Activated naive CD4-positive, alpha-beta T cell treated with anti-CD3 and anti-CD28 coated beads, Interleukin-2, amount 50 U/mL, for 72 hours (primary cell): Measurements from ENCODE around the gene TRDMT1. TPM values are rescaled to one million over a fixed set of nuclear protein-coding genes. Genes with fewer than 3 reads are reported as not detected.

Source experiments
- ATAC-seq, 2 donors: fragments of 150-1000 bp; cut with Tn5 transposase; 2 replicates each; pipeline ENCODE4 v1.10.0; 2021; ENCODE audit warnings: mild to moderate bottlenecking in 2 of 2, moderate library complexity in 2 of 2
- DNase-seq, 2 donors: peaks; one replicate each; pipeline ENCODE4 v3.0.0; 2021 to 2022; ENCODE audit warnings: low spot score in 2 of 2
- H3K27ac Mint-ChIP-seq, 2 donors: one replicate each; pipeline ENCODE4 v1.8.0; 2022; ENCODE audit warnings: mild to moderate bottlenecking in 2 of 2, mixed read lengths in 2 of 2
- H3K36me3 Mint-ChIP-seq, 2 donors: one replicate each; pipeline ENCODE4 v1.8.0; 2022; ENCODE audit warnings: mixed read lengths in 2 of 2
- H3K9me3 Mint-ChIP-seq, 2 donors: one replicate each; pipeline ENCODE4 v1.8.0; 2022; ENCODE audit warnings: mixed read lengths in 2 of 2
- total RNA-seq, 2 donors: library from RNA; stranded (reverse); gene quantifications; one replicate each; pipeline ENCODE4 v1.2.3, GENCODE V29; 2022

TRDMT1 gene
- total RNA-seq, 2 donors from 2014 or later, result 7.1 to 9.4 TPM

DNA sequence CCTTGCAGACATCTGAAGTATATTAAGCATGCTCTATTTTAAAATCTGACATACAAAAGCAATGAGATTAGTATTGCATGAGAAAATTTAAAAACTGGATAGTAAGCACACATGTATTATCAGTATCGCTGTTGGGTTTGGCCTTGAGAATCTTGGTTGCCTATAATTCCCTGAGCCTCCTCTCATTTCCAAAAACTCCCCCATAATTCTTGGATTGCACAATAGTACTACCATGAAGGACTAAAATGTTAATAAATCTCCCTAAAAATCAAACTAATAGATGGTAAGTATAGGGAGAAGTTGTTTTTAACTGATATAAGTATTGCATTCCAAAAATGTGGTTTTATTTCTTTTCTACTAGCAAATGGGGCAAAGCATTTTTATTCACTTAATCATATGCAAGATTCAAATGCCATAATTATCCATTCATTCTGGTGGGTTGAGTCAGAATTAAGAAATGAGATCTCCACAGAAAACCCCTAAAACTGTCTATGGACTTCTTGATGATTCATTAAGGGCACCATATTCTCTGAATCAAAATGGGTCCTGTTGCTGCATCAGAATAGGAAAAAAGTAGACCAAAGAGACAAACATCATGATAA, 16.3 kb upstream of the TRDMT1 start:
- ATAC-seq (peak; percentile 34 to 43), DNase-seq (no peak)
- H3K9me3 Mint-ChIP-seq, result no peaks in the 10 kb centered on the region
- H3K36me3 Mint-ChIP-seq, result peaks cover 0 to 6% of the 10 kb centered on the region in 2 donors
- H3K27ac Mint-ChIP-seq, result peak overlapping the region; percentile 95 to 99

DNA sequence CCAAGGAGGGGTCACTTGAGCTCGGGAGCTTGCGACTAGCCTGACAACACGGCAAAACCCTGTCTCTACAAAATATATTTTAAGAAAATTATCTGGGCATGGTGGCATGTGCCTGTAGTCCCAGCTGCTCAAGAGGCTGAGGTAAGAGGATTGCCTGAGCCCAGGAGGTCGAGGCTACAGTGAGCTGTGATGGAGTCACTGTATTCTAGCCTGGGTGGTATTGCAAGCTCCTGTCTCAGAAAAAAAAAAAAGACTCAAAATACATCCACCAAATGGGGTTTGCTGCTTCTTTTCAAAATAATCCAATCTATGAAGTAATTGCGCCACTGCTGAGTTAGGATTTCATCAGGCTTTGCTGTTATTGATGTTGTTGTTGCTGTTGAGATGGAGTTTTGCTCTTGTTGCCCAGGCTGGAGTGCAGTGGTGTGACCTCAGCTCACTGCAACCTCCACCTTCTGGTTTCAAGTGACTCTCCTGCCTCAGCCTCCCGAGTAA, 15.5 kb upstream of the TRDMT1 start:
- no peaks in the 10 kb centered on the region for H3K9me3 Mint-ChIP-seq
- peak overlapping the region; percentile 99 for H3K27ac Mint-ChIP-seq
- peaks cover 0 to 6% of the 10 kb centered on the region in 2 donors for H3K36me3 Mint-ChIP-seq
- DNase-seq (no peak), ATAC-seq (no peak)

DNA sequence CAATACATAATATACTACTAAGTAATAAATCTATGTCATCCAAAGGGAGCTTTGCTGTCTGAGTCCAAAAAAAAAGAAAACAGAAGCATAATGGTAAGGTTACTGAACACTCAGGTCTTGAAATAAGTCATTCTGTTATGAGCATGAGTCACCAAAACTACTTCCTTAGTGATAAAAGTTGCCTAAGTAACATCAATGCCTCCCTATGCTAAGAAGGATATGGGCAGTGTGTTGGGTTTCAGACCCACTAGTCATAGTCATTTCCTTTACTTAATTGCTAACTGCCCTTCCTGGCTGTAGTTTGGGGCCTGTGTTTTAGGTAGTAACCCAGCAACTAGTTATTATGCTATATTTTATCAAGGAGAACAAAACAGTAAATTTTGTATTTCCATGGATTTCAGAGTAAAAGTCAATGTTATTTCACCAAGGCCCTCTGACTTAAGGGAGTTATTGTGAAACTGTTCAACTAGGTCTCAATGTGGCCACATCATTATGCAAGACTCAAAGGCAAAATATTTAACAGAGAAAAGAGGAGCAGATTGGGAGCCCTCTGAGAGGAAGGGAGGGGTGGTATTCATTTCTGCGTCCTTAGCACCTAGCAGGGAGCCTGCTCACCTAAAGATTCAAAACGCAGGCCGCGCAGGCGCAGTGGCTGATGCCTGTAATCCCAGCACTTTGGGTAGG, 14.9 kb upstream of the TRDMT1 start:
- peak overlapping the region; percentile 99 for H3K27ac Mint-ChIP-seq

DNA sequence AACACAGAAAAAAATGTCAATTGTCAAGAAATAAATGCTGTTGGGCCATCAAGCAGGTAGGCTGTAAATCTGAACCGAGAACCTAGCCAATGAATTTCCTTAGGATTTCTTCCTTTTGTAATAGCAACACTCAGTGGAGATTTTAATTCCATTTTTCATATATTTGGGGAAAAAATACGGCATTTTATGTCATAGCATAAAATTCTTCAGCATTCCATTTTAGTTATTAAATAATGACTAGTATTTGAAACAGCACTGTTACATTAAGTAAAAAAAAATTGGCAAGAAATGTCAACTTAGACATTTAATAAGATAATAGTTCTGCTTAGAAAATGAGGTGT, 14.3 kb upstream of the TRDMT1 start:
- ATAC-seq, result no peak
- Mint-ChIP-seq H3K9me3 (no peaks in the 10 kb centered on the region), H3K36me3 (peaks cover 0 to 6% of the 10 kb centered on the region in 2 donors), H3K27ac (peak overlapping the region; percentile 99)
- DNase-seq, result no peak

More for the DNA sequence above, 14.9 kb upstream of the TRDMT1 start:
- DNase-seq, result no peak
- Mint-ChIP-seq H3K9me3 (no peaks in the 10 kb centered on the region), H3K36me3 (peaks cover 0 to 6% of the 10 kb centered on the region in 2 donors)
- peak; percentile 96 to 97 for ATAC-seq

DNA sequence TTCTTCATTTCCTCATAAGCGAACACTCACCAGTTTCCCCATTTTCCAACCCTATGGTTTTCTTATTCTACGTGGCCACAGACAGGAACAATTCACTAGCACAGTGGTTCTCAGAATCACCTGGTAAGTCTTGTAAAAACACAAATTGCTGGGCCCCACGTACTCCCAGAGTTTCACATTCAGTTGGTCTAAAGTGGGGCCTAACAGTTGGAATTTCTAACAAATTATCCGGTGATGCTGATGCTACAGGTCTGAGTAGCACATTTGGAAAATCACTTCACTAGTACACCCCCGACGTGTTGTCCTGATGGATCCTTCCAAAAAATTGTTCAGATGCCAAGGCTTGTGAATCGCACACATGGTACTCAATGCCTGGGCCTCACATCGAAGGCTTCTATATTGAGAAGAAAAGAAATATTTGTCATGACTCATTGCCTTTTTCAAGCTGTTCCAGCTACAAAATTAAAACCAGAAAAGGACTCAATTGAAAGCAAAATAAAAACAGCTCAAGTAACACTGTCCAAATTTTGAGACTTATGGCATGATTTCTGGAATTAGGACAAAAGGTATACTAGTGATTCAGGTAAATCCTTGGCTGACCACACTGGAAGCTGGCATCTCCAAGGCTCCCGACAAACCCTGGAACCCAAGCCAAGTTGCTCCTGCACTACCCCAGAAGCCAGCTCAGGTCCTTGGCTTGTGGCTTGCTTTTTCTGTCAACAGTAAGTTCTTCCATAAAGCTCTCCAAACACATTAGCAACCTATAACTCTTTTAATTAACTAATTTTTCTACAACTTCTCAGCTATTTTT, 13.7 kb upstream of the TRDMT1 start:
- Mint-ChIP-seq H3K27ac (peak overlapping the region; percentile 99), H3K36me3 (peaks cover 0 to 6% of the 10 kb centered on the region in 2 donors), H3K9me3 (no peaks in the 10 kb centered on the region)
- DNase-seq (no peak), ATAC-seq (no peak)

DNA sequence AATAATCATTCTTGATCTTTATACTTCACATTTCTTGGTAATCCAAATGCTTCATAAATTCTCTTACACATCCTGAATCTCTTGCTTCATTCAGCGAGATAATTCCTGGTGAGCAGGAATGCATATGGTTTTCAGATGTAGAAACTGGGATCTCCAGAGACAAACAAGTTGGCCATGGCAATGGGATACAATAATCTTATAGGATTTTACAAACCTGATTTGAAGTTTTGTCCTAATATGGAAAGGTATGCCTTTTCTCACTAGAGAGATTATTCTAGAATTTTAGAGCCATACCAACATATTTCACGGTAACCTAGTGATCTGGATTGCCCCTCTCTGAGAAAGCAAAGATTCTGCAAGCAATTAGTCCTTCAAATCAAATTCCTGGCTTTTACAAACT, 13.1 kb upstream of the TRDMT1 start:
- Mint-ChIP-seq H3K36me3 (peaks cover 0 to 6% of the 10 kb centered on the region in 2 donors), H3K27ac (peak overlapping the region in 1 of 2 donors; percentile 99), H3K9me3 (no peaks in the 10 kb centered on the region)
- no peak for ATAC-seq
- no peak for DNase-seq

DNA sequence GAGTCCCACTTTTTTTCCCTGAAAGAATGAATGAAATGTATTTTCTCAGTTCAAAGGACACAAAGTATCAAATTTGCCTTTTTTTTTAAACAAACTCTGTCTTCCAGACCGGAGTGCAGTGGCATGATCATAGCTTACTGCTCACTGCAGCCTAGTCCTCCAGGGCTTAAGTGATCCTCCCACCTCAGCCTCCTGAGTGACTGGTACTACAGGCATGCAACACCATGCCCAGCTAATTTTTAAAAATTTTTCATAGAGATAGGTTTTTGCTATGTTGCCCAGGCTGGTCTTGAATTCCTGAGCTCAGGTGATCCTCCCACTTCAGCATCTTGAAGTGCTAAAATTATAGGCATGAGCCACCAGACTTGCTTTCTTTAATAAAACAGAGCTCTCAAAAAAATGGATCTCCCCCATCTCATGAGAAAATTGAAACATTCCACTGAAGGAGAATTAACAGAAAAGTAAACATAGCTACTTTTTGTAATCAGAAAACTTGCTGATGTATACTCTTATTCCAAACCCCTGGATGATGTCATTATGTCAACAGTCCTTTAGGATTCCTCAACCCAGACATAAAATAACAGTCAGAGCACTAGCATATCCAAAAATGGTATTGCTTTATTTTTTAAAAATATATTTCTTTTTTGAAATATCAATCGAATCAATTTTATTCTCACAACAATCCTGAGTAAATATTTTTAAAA, 12.3 kb upstream of the TRDMT1 start:
- DNase-seq, result no peak
- peaks cover 0 to 6% of the 10 kb centered on the region in 2 donors for H3K36me3 Mint-ChIP-seq
- no peak overlapping the region for H3K27ac Mint-ChIP-seq
- ATAC-seq, result no peak
- H3K9me3 Mint-ChIP-seq, result no peaks in the 10 kb centered on the region

DNA sequence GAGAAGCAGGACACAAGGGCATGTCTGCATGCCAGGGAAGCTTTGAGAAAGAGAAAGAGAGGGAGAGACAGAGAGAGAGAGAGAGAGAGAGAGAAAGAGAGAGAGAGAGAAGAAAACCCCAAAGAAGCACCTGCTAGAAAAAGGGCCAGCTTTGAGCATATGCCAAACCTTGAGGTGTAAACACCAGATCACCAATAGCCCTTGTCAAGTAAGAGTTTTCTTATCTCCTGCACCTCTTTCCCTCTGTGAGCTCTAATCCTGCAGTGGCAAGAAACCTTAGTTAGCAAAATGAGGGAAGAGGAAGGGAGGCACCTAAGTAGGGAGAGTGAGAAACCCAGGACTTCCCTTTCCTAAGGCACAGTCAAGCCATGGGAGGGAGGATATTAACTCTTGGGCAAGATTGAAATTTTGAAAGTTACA, 11.3 kb upstream of the TRDMT1 start:
- no peaks in the 10 kb centered on the region for H3K9me3 Mint-ChIP-seq
- no peak overlapping the region for H3K27ac Mint-ChIP-seq
- ATAC-seq (no peak), DNase-seq (no peak)
- H3K36me3 Mint-ChIP-seq, result peaks cover 0 to 4% of the 10 kb centered on the region in 2 donors

DNA sequence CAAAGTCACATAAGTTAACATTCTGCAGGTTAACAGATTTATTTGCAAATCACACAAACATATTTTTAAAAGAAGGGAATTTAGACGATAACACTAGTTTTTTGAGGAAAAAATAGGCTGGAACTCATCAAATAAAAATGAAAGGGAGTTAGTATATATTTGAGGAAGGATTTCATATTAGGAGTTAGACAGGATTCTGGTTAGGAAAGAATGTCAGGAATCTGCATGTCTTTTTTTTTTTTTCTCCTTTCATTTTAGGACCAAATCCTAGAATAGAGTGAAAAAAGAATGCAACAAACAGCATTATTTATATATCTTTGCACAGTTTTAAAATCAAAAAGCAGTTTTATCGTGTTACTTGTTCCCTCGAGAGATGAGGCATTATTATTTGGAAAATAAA, 8.9 kb upstream of the TRDMT1 start:
- ATAC-seq, result no peak
- H3K36me3 Mint-ChIP-seq, result no peaks in the 10 kb centered on the region
- no peaks in the 10 kb centered on the region for H3K9me3 Mint-ChIP-seq
- no peak overlapping the region for H3K27ac Mint-ChIP-seq
- DNase-seq, result no peak

DNA sequence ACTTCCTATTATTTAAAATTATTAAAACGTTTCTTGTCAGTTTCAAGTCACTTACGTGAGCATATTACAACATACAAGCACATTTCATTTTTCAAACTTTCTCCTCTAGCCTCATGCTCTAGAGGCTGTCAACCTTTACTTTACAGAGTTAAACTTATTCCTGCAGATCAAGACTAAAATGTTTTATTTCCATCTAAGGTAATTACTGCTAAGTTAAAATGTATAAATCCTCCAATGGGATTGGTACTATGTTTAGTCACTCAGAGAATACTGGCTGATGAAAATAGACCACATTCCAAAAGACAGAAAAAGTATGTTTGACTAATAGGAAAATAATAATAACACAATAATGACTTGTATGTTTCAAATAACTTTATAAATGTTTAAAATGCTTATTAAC, 8.4 kb upstream of the TRDMT1 start:
- ATAC-seq, result no peak
- Mint-ChIP-seq H3K36me3 (no peaks in the 10 kb centered on the region), H3K9me3 (no peaks in the 10 kb centered on the region), H3K27ac (no peak overlapping the region)
- no peak for DNase-seq

DNA sequence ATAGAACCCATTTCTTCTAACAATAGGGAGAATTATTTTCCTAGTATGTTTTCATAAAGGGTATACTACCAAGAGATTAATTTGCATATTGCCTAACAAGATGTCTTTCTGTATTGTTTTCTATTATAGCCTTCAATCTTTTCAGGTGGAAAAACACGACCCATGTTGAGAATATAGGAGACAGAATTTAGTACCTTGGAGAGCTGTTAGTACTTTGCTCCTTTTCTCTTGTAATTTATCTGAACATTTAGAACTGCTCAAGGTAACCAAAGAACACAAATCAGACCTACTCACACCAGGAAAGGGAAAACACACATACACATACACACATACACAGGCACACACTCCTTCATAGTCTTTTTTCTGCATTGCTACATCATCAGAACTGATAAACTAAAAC, 7.8 kb upstream of the TRDMT1 start:
- no peak overlapping the region for H3K27ac Mint-ChIP-seq
- no peaks in the 10 kb centered on the region for H3K9me3 Mint-ChIP-seq
- DNase-seq (no peak), ATAC-seq (no peak)
- H3K36me3 Mint-ChIP-seq, result no peaks in the 10 kb centered on the region

DNA sequence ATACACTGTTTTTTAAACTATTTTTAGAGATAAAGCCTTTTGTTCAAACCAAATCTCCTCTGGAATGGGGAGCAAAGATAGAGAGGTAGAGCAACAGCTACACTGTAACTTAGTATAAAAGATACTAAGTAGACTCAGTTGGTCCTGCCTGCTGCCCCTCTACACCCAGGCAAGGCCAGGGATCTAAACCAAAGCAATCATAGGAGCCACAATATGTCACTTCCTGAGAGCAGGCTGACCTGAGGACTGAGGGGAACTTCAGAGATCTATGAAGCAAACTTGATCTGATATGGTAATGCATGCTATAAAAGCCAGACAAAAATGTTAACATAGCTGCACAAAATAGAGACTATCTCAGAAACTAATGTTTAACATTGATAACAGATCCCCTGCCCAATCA, 7.0 kb upstream of the TRDMT1 start:
- no peak overlapping the region for H3K27ac Mint-ChIP-seq
- ATAC-seq (no peak), DNase-seq (no peak)
- no peaks in the 10 kb centered on the region for H3K36me3 Mint-ChIP-seq
- H3K9me3 Mint-ChIP-seq, result no peaks in the 10 kb centered on the region

DNA sequence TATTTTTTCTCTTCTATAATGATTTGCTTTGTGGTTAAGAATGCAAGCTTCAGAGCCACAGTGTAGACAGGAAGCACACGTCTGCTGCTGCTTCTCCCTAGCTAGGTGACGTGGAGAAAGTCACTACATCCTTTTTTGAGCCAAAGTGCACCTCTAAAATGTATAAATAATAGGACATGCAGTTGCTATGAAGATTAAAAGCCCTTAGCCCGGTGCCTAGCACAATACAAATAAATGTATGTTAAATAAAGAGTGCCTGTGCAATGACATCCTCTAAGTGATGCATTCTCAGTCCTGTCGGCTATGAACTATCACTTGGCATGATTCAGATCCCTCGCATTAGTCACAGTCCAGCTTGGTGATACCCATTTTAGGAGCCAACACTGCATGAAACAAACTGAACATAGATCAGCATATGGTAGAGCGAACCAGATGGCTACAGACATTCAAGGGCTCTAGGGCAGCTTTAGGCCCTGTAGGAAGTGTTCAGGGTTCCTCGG, 4.8 kb upstream of the TRDMT1 start:
- DNase-seq, result peak in 1 of 2 donors; percentile 46
- ATAC-seq, result peak; percentile 89 to 91
- Mint-ChIP-seq H3K27ac (peak overlapping the region; percentile 85 to 97), H3K36me3 (peaks cover 0 to under 1% of the 10 kb centered on the region in 2 donors), H3K9me3 (no peaks in the 10 kb centered on the region)

DNA sequence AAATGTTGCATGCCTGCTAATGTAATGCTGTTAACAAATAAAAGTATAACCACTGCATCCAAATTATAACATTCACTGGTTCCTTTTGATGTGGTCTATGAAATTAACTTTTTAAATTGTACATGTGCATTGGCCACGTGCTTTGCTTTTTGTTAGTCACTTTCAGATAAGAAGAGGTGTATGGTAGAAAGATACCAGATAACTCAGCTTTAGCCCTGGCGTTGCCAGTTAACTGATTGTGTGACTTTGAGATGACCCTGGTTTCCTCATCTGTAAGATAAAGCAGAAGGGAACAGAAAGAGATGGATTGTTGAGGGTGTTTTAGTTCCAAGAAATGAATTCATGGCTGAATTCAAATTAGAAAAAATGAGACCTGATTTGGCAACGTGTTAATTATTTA, 1.9 kb upstream of the TRDMT1 start:
- Mint-ChIP-seq H3K9me3 (no peaks in the 10 kb centered on the region), H3K36me3 (peaks cover 0 to 4% of the 10 kb centered on the region in 2 donors), H3K27ac (no peak overlapping the region)
- DNase-seq (no peak), ATAC-seq (no peak)

DNA sequence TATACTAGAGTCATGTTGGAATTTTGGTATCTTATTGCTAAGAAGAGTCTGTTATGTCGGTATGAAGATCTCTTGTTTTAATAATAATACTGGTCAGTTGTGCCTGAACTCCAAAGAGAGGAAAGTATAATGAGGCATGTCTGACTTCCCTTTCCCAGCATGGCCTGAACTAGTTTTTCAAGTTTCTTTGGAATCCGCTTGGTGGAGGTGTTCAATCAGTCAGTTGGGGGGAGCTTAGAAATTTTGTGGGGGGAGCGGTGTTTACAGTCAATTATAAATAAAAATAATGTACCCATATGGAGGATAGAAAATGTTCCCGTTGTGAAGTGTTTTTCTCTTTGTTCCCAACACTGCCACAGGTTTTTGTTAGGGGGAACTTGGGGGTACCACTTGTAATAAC, 1.5 kb upstream of the TRDMT1 start:
- peaks cover 0 to 4% of the 10 kb centered on the region in 2 donors for H3K36me3 Mint-ChIP-seq
- no peak overlapping the region for H3K27ac Mint-ChIP-seq
- no peaks in the 10 kb centered on the region for H3K9me3 Mint-ChIP-seq
- DNase-seq (no peak), ATAC-seq (no peak)

DNA sequence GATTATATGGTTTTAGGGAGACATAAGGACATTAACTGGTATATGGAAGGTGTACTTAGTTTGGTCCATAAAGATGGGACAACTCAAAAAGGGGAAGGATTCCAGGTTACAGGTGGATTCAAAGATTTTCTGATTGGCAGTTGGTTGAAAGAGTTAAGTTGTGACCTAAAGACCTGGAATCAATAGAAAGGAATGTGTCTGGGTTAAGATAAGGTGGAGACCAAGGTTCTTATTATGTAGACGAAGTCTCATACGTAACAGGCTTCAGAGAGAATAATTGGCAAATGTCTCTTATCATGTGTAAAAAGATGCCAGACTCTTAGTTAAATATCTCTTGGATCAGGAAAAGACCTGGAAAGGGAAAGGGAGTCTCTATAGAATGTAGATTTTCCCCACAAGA, 1.0 kb upstream of the TRDMT1 start:
- H3K27ac Mint-ChIP-seq, result peak overlapping the region in 1 of 2 donors; percentile 99
- H3K9me3 Mint-ChIP-seq, result no peaks in the 10 kb centered on the region
- ATAC-seq (no peak), DNase-seq (no peak)
- H3K36me3 Mint-ChIP-seq, result peaks cover 0 to 4% of the 10 kb centered on the region in 2 donors

DNA sequence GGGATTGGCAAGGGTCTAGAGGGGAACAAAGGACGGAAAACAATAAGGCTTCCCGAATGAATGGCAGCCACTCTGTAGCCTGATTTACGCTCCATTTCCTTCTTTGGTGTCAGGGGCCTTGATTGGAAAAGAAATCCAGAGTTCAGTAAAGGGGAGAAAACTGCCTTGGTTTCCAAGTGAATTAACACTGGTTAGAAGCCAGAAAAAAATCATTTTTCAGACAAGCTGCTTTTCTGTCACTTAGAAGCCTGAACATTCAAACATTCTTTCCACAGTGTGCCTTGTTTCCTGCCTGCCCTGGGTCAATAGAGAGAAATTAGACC, 283 bp upstream of the TRDMT1 start:
- DNase-seq (no peak), ATAC-seq (no peak)
- Mint-ChIP-seq H3K27ac (peak overlapping the region; percentile 99), H3K9me3 (no peaks in the 10 kb centered on the region), H3K36me3 (peaks cover 0 to 4% of the 10 kb centered on the region in 2 donors)
